OCI-LY7 (cell line): ENCODE data around the gene PLEKHH3.

ENCODE experiments used
- EZH2phosphoT487 ChIP-seq: fragments of 200-600 bp; sonication (generic); IDR thresholded peaks from 2 replicates; pipeline ENCODE4 v1.6.1; 2018; ENCODE audit warnings: low read depth, borderline replicate concordance, mild to moderate bottlenecking, mixed run types, antibody characterized with exemption, low read length, moderate library complexity, mixed read lengths
- TF ChIP-seq, protein P1 (sequence below): fragments of 200-600 bp; sonication (generic); conservative IDR thresholded peaks from 2 replicates; pipeline ENCODE4 v1.5.1; 2014; ENCODE audit warnings: mild to moderate bottlenecking, antibody characterized with exemption, low read length, moderate library complexity, mixed read lengths

DNA sequence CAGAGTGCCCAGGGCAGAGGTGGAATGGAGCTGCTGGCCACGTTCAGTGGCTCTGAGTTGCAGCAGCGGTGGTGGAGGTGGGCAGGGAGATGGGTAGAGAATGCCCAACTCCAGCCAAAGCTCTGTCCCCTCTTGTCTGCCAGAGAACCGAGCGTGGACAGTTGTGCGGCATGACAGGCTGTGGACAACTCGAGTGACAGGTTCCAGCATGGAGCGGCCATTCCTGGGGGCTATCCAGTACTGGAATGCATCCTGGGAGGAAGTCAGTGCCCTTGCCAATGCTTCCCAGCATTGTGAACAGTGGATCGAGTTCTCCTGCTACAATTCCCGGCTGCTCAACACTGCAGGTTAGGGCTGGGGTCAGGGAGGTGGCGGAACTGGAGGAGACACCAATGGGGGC lies 13.8 kb upstream of the PLEKHH3 start:
- TF ChIP-seq, protein P1, sequence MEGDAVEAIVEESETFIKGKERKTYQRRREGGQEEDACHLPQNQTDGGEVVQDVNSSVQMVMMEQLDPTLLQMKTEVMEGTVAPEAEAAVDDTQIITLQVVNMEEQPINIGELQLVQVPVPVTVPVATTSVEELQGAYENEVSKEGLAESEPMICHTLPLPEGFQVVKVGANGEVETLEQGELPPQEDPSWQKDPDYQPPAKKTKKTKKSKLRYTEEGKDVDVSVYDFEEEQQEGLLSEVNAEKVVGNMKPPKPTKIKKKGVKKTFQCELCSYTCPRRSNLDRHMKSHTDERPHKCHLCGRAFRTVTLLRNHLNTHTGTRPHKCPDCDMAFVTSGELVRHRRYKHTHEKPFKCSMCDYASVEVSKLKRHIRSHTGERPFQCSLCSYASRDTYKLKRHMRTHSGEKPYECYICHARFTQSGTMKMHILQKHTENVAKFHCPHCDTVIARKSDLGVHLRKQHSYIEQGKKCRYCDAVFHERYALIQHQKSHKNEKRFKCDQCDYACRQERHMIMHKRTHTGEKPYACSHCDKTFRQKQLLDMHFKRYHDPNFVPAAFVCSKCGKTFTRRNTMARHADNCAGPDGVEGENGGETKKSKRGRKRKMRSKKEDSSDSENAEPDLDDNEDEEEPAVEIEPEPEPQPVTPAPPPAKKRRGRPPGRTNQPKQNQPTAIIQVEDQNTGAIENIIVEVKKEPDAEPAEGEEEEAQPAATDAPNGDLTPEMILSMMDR, result no peak
- no peak for TF ChIP-seq EZH2phosphoT487
